ENCODE data around the gene IGFBP4. TPM values are rescaled to one million over a fixed set of nuclear protein-coding genes. Genes with fewer than 3 reads are reported as not detected.
A peak's percentile ranks its signal among the peaks of the same experiment; 100 is the strongest.

IGFBP4 gene
- total and polyA plus RNA-seq, 2 of the 13 experiments (the other 11 are each of a cell fraction or from before 2014, with no cell fraction given): 4.1 to 49.0 TPM

DNA sequence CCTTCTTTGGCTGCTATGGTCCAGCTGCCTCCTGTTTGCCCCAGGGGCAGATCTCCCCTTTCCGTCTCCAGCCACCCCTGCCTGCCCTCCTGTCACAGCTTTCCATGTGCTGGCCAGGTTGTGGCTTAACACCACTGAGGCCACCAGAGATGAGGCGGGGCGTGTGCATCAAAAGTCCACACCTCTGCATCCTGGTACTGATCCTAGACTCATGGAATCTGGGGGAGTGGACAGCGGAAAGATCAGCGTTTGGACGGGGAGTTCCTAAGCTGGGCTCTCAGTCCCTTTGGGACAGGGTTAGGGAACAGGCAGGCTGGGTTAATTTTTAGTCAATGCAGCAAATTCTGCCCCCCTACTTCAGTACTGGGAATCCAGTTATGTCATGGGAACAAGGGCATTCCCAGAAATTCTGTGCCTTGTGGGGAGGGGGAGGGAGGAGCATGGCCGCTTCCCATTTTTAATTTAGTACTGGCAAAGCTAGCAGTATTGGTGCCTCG lies 3.9 kb downstream of the IGFBP4 start (continued):
- TF ChIP-seq ZNF713 (CRISPR knock-in tag; IDR thresholded peaks at IDR 0.05): no peak
- no peak for TF ChIP-seq ZNF629 (CRISPR knock-in tag; conservative IDR thresholded peaks at IDR 0.05)
- TF ChIP-seq, protein P1, sequence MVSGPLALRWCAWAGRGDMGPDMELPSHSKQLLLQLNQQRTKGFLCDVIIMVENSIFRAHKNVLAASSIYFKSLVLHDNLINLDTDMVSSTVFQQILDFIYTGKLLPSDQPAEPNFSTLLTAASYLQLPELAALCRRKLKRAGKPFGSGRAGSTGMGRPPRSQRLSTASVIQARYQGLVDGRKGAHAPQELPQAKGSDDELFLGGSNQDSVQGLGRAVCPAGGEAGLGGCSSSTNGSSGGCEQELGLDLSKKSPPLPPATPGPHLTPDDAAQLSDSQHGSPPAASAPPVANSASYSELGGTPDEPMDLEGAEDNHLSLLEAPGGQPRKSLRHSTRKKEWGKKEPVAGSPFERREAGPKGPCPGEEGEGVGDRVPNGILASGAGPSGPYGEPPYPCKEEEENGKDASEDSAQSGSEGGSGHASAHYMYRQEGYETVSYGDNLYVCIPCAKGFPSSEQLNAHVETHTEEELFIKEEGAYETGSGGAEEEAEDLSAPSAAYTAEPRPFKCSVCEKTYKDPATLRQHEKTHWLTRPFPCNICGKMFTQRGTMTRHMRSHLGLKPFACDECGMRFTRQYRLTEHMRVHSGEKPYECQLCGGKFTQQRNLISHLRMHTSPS (CRISPR knock-in tag; IDR thresholded peaks at IDR 0.05; ENCODE audit: low read depth): peak; percentile 40; the same call in 1 of the 2 replicates
- no peak for TF ChIP-seq KDM5A (IDR thresholded peaks at IDR 0.05; ENCODE audit: borderline replicate concordance, low read length)
- TF ChIP-seq, protein P2, sequence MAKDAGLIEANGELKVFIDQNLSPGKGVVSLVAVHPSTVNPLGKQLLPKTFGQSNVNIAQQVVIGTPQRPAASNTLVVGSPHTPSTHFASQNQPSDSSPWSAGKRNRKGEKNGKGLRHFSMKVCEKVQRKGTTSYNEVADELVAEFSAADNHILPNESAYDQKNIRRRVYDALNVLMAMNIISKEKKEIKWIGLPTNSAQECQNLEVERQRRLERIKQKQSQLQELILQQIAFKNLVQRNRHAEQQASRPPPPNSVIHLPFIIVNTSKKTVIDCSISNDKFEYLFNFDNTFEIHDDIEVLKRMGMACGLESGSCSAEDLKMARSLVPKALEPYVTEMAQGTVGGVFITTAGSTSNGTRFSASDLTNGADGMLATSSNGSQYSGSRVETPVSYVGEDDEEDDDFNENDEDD (CRISPR knock-in tag; IDR thresholded peaks at IDR 0.05; ENCODE audit: borderline replicate concordance): peak; percentile 31; the same call in 1 of the 2 replicates
- TF ChIP-seq NONO (IDR thresholded peaks at IDR 0.05): no peak
- TF ChIP-seq NONO (CRISPR knock-in tag; conservative IDR thresholded peaks at IDR 0.05): 0 out of 2 replicates have a peak, but pooled peaks have one; percentile 23
- no peak for TF ChIP-seq NFATC3 (CRISPR knock-in tag; IDR thresholded peaks at IDR 0.05)
- TF ChIP-seq MAFK (conservative IDR thresholded peaks at IDR 0.05 in 1 of 2, IDR thresholded peaks at IDR 0.05 in 1 of 2; ENCODE audit: low read length in 2 of 2): peak; percentile 67 to 79
- TF ChIP-seq SNAI1 (CRISPR knock-in tag; IDR thresholded peaks at IDR 0.05; ENCODE audit: borderline replicate concordance): no peak
- TF ChIP-seq HDAC2 (CRISPR knock-in tag; IDR thresholded peaks at IDR 0.05): 0 out of 2 replicates have a peak, but pooled peaks have one; percentile 19
- TF ChIP-seq SAP130 (CRISPR knock-in tag; IDR thresholded peaks at IDR 0.05; ENCODE audit: low read depth): peak; percentile 41; the same call in 1 of the 2 replicates
- TF ChIP-seq LCORL (IDR thresholded peaks at IDR 0.05): no peak
- 0 out of 2 replicates have a peak, but pooled peaks have one; percentile 11 for TF ChIP-seq LCORL (CRISPR knock-in tag; IDR thresholded peaks at IDR 0.05)
- TF ChIP-seq CERS6 (CRISPR knock-in tag; IDR thresholded peaks at IDR 0.05): no peak
- TF ChIP-seq EED (CRISPR knock-in tag; IDR thresholded peaks at IDR 0.05): no peak
- TF ChIP-seq ATF2 (CRISPR knock-in tag; IDR thresholded peaks at IDR 0.05): no peak
- TF ChIP-seq, protein P3, sequence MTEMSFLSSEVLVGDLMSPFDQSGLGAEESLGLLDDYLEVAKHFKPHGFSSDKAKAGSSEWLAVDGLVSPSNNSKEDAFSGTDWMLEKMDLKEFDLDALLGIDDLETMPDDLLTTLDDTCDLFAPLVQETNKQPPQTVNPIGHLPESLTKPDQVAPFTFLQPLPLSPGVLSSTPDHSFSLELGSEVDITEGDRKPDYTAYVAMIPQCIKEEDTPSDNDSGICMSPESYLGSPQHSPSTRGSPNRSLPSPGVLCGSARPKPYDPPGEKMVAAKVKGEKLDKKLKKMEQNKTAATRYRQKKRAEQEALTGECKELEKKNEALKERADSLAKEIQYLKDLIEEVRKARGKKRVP (CRISPR knock-in tag; IDR thresholded peaks at IDR 0.05): 0 out of 4 replicates have a peak, but pooled peaks of 1 of the 2 experiments have one; percentile 28
- no peak for TF ChIP-seq ZNF124 (CRISPR knock-in tag; IDR thresholded peaks at IDR 0.05)
- no peak for TF ChIP-seq SNRNP70 (IDR thresholded peaks at IDR 0.05; ENCODE audit: low read depth, low read length)
- TF ChIP-seq, protein P4, sequence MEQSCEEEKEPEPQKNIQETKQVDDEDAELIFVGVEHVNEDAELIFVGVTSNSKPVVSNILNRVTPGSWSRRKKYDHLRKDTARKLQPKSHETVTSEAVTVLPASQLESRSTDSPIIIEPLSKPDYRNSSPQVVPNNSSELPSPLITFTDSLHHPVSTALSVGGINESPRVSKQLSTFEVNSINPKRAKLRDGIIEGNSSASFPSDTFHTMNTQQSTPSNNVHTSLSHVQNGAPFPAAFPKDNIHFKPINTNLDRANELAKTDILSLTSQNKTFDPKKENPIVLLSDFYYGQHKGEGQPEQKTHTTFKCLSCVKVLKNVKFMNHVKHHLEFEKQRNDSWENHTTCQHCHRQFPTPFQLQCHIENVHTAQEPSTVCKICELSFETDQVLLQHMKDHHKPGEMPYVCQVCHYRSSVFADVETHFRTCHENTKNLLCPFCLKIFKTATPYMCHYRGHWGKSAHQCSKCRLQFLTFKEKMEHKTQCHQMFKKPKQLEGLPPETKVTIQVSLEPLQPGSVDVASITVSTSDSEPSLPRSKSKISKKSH (CRISPR knock-in tag; IDR thresholded peaks at IDR 0.05; ENCODE audit: borderline replicate concordance): 0 out of 2 replicates have a peak, but pooled peaks have one; percentile 39
- no peak for TF ChIP-seq ZNF557 (CRISPR knock-in tag; IDR thresholded peaks at IDR 0.05)
- TF ChIP-seq NRL (CRISPR knock-in tag; IDR thresholded peaks at IDR 0.05; ENCODE audit: borderline replicate concordance): 0 out of 2 replicates have a peak, but pooled peaks have one; percentile 17

Measured in HepG2 (cell line).